ENCODE results near the gene ANO8. TPM values are rescaled to one million over a fixed set of nuclear protein-coding genes. Genes with fewer than 3 reads are reported as not detected.

ANO8 gene
- polyA plus RNA-seq, 1 of the 3 experiments (the other 2 are of a cell fraction): 7.8 TPM

DNA sequence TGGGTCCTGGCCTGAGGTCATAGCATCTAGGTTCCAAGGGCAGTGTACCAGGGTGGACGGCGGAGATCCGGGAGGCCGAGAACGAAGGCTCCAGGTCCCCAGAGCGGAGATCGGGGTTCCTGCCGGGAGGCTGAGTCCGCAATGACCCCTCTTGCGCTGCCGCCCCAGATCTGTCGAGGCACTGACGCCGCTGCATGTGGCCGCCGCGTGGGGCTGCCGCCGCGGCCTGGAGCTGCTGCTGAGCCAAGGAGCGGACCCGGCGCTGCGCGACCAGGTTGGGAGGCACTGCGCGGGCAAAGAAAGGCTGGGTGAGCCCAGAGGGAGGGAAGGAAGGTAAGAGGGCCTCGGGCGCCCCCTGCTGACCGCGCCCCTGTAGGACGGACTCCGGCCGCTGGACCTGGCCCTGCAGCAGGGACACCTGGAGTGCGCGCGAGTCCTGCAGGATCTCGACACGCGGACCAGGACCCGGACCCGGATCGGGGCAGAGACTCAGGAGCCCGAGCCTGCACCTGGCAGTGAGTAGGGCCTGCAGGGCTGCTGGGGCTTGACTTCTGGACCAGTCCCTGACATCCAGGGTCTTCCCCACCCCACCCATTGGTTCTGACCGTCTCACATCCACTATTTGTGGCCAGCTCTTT is 52.0 kb downstream of the ANO8 start (continued):
- TF ChIP-seq CHD2 (IDR thresholded peaks at IDR 0.05; ENCODE audit: low read length, partially characterized antibody) (peak; percentile 23), TCF12 (IDR thresholded peaks at IDR 0.05) (no peak), MAX (IDR thresholded peaks at IDR 0.05; ENCODE audit: low read depth) (peak; percentile 91), TEAD4 (IDR thresholded peaks at IDR 0.05; ENCODE audit: borderline replicate concordance, insufficient read depth) (no peak), RAD21 (IDR thresholded peaks at IDR 0.05; ENCODE audit: low read length) (peak; percentile 89), POLR2AphosphoS5 (IDR thresholded peaks at IDR 0.05; ENCODE audit: low read depth, low read length) (no peak), RFX5 (IDR thresholded peaks at IDR 0.05; ENCODE audit: low read length) (no peak), JUND (IDR thresholded peaks at IDR 0.05) (no peak), MXI1 (IDR thresholded peaks at IDR 0.05; ENCODE audit: low read depth, low read length) (peak; percentile 73), FOXJ3 (CRISPR knock-in tag; IDR thresholded peaks at IDR 0.05) (no peak; the same call in 1 of the 2 replicates), FOXM1 (IDR thresholded peaks at IDR 0.05; ENCODE audit: low read depth) (no peak), MEF2A (IDR thresholded peaks at IDR 0.05; ENCODE audit: borderline replicate concordance, low read depth) (no peak), RCOR1 (IDR thresholded peaks at IDR 0.05; ENCODE audit: low read length) (0 out of 2 replicates have a peak, but pooled peaks have one; percentile 8), EZH2phosphoT487 (IDR thresholded peaks at IDR 0.05; ENCODE audit: borderline replicate concordance, low read depth) (no peak), SMC3 (IDR thresholded peaks at IDR 0.05; ENCODE audit: low read depth, low read length) (peak; percentile 88), ZBTB33 (IDR thresholded peaks at IDR 0.05; ENCODE audit: borderline replicate concordance, low read depth) (no peak), FOSL2 (IDR thresholded peaks at IDR 0.05; ENCODE audit: borderline replicate concordance, low read depth) (no peak)
- TF ChIP-seq, protein P1, sequence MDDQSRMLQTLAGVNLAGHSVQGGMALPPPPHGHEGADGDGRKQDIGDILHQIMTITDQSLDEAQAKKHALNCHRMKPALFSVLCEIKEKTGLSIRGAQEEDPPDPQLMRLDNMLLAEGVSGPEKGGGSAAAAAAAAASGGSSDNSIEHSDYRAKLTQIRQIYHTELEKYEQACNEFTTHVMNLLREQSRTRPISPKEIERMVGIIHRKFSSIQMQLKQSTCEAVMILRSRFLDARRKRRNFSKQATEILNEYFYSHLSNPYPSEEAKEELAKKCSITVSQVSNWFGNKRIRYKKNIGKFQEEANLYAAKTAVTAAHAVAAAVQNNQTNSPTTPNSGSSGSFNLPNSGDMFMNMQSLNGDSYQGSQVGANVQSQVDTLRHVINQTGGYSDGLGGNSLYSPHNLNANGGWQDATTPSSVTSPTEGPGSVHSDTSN (IDR thresholded peaks at IDR 0.05): no peak
- TF ChIP-seq, protein P2, sequence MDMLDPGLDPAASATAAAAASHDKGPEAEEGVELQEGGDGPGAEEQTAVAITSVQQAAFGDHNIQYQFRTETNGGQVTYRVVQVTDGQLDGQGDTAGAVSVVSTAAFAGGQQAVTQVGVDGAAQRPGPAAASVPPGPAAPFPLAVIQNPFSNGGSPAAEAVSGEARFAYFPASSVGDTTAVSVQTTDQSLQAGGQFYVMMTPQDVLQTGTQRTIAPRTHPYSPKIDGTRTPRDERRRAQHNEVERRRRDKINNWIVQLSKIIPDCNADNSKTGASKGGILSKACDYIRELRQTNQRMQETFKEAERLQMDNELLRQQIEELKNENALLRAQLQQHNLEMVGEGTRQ (IDR thresholded peaks at IDR 0.05; ENCODE audit: borderline replicate concordance, low read depth, low read length): no peak

All from SK-N-SH (cell line).